Sigmoid colon (tissue), 7 donors: ENCODE data around the gene ZMIZ1. TPM values are rescaled to one million over a fixed set of nuclear protein-coding genes. Genes with fewer than 3 reads are reported as not detected.

Experiments used
- DNase-seq: peaks from one replicate; pipeline ENCODE4 v3.0.0-alpha.2; 2019
- H3K27ac ChIP-seq, 4 donors: fragments of 200-600 bp; sonication (generic); one replicate each; pipeline ENCODE4 v1.5.1; 2016 to 2019; ENCODE audit warnings: mild to moderate bottlenecking in 1 of 4
- H3K27me3 ChIP-seq, 3 donors: fragments of 200-600 bp; sonication (generic); one replicate each; pipeline ENCODE4 v1.5.1; 2019; ENCODE audit warnings: mild to moderate bottlenecking in 1 of 3
- H3K36me3 ChIP-seq, 4 donors: fragments of 200-600 bp; sonication (generic); one replicate each; pipeline ENCODE4 v1.5.1; 2016 to 2019
- H3K4me1 ChIP-seq, 4 donors: fragments of 200-600 bp; sonication (generic); one replicate each; pipeline ENCODE4 v1.5.1; 2017 to 2019
- H3K4me3 ChIP-seq, 4 donors: fragments of 200-600 bp; sonication (generic); one replicate each; pipeline ENCODE4 v1.5.1; 2017 to 2019; ENCODE audit warnings: mild to moderate bottlenecking in 2 of 4, moderate library complexity in 1 of 4
- H3K9me3 ChIP-seq, 4 donors: fragments of 200-600 bp in 3 of 4; sonication (generic) in 3 of 4; one replicate each; pipeline versions ENCODE4 v1.5.1 to v1.6.1; 2013 to 2019
- CTCF ChIP-seq, 4 experiments: fragments of 450-650 bp in 3 of 4; fragments of 200-600 bp in 1 of 4; IDR thresholded peaks; one replicate each; pipeline ENCODE4 v1.5.1; 2016 to 2019; ENCODE audit warnings: antibody characterized with exemption in 4 of 4, mild to moderate bottlenecking in 3 of 4, moderate library complexity in 2 of 4
- EP300 ChIP-seq, 4 donors: sonication (generic); formaldehyde crosslinking; IDR thresholded peaks; one replicate each; pipeline ENCODE4 v1.6.1; 2017; ENCODE audit warnings: antibody characterized with exemption in 4 of 4
- POLR2A ChIP-seq, 2 donors: fragments of 450-650 bp; IDR thresholded peaks; one replicate each; pipeline ENCODE4 v1.6.1; 2016; ENCODE audit warnings: antibody characterized with exemption in 2 of 2, mild to moderate bottlenecking in 2 of 2, moderate library complexity in 2 of 2
- POLR2AphosphoS5 ChIP-seq, 4 donors: sonication (generic); formaldehyde crosslinking; IDR thresholded peaks; one replicate each; pipeline ENCODE4 v1.6.1; 2017; ENCODE audit warnings: antibody characterized with exemption in 4 of 4
- WGBS, 2 donors: extraction: QIAGEN DNeasy Blood & Tissue Kit; methylation state at CpG; one replicate each; pipeline ENCODE4 v1.1.7; 2013; 5-methylcytosine and 5-hydroxymethylcytosine counted together
- intact Hi-C: fragments of 100-400 bp; cut with DNase I; formaldehyde crosslinking; loops from one replicate; pipeline ENCODE4 v1.15.1; 2023
- polyA plus RNA-seq, 3 donors: library from polyadenylated mRNA; stranded (reverse); fragments of 200-250 nt; gene quantifications; one replicate each; pipeline ENCODE4 v1.2.3, GENCODE V29; 2013
- total RNA-seq, 4 donors: library from RNA; depleted of rRNA; stranded (reverse); fragments of >200 nt; gene quantifications; one replicate each; pipeline ENCODE4 v1.1.0, GENCODE V29; 2016
- donor health status: healthy with polysubstance abuse.
- donor health status: Bipolar disorder and iron deficiency.
- donor health status: healthy.

Gene ZMIZ1
- total and polyA plus RNA-seq, 7 donors, result 17.4 to 49.3 (median 31.5) TPM

- H3K27ac ChIP-seq, result peak overlapping the region in 3 of 4 donors; percentile 99 to 100 (median 99)
- peak; percentile 57 for DNase-seq
- intact Hi-C loops, result loop anchor here (5.0 to 10.0 kb wide), 6 partner anchors 111 to 1019 kb away; no protein-coding TSS in a partner anchor
- H3K36me3 ChIP-seq, result no peaks in the 10 kb centered on the region
- H3K4me1 ChIP-seq, result peaks cover 2 to 22% (median 16%) of the 10 kb centered on the region in 4 donors
- TF ChIP-seq CTCF (IDR thresholded peaks at IDR 0.05) (no peak), POLR2A (IDR thresholded peaks at IDR 0.05) (no peak), EP300 (IDR thresholded peaks at IDR 0.05) (no peak), POLR2AphosphoS5 (IDR thresholded peaks at IDR 0.05) (no peak)
- no peaks in the 10 kb centered on the region for H3K9me3 ChIP-seq
- no peaks in the 10 kb centered on the region for H3K27me3 ChIP-seq
- no peak overlapping the region for H3K4me3 ChIP-seq
- 45 to 91% methylated on average over 2 of the region's 2 CpGs for WGBS, 2 donors
Measured at GRCh38 chr10:79065853-79066252, 2.9 kb upstream of the ZMIZ1 start.

- no peaks in the 10 kb centered on the region for H3K36me3 ChIP-seq
- TF ChIP-seq POLR2A (IDR thresholded peaks at IDR 0.05) (no peak), POLR2AphosphoS5 (IDR thresholded peaks at IDR 0.05) (no peak), EP300 (IDR thresholded peaks at IDR 0.05) (no peak), CTCF (IDR thresholded peaks at IDR 0.05) (no peak)
- peaks cover 2 to 26% (median 19%) of the 10 kb centered on the region in 4 donors for H3K4me1 ChIP-seq
- 5 to 10% methylated on average over 37 of the region's 37 CpGs for WGBS, 2 donors
- peak; percentile 71 for DNase-seq
- peak overlapping the region; percentile 41 to 96 (median 84) for H3K4me3 ChIP-seq
- no peaks in the 10 kb centered on the region for H3K9me3 ChIP-seq
- intact Hi-C loops, result loop anchor here (5.0 to 10.0 kb wide), 6 partner anchors 111 to 1019 kb away; no protein-coding TSS in a partner anchor
- H3K27me3 ChIP-seq, result no peaks in the 10 kb centered on the region
- H3K27ac ChIP-seq, result peak overlapping the region; percentile 96 to 100 (median 99)
Measured at GRCh38 chr10:79066411-79067240, 2.1 kb upstream of the ZMIZ1 start.

- peak overlapping the region; percentile 41 to 96 (median 84) for H3K4me3 ChIP-seq
- DNase-seq, result peak; percentile 95
- no peaks in the 10 kb centered on the region for H3K27me3 ChIP-seq
- TF ChIP-seq EP300 (IDR thresholded peaks at IDR 0.05), result peak in 1 of 4 donors; percentile 44
- peak in 1 of 4 experiments; percentile 15 for TF ChIP-seq CTCF (IDR thresholded peaks at IDR 0.05)
- TF ChIP-seq POLR2A (IDR thresholded peaks at IDR 0.05), result no peak
- TF ChIP-seq POLR2AphosphoS5 (IDR thresholded peaks at IDR 0.05), result peak in 3 of 4 donors; percentile 59 to 68 (median 65)
- no peaks in the 10 kb centered on the region for H3K36me3 ChIP-seq
- 1% methylated on average over 81 of the region's 81 CpGs for WGBS, 2 donors
- intact Hi-C loops, result loop anchor here (5.0 to 10.0 kb wide), 6 partner anchors 110 to 1020 kb away; no protein-coding TSS in a partner anchor
- peak overlapping the region; percentile 96 to 100 (median 99) for H3K27ac ChIP-seq
- H3K4me1 ChIP-seq, result peaks cover 2 to 35% (median 28%) of the 10 kb centered on the region in 4 donors
- no peaks in the 10 kb centered on the region for H3K9me3 ChIP-seq
Measured at GRCh38 chr10:79067241-79068202, 1.2 kb upstream of the ZMIZ1 start.

GRCh38 chr10:79068203-79068561 lies 584 bp upstream of the ZMIZ1 start:
- intact Hi-C loops, result loop anchor here (5.0 to 10.0 kb wide), 6 partner anchors 109 to 1021 kb away; no protein-coding TSS in a partner anchor
- 1 to 2% methylated on average over 17 of the region's 17 CpGs for WGBS, 2 donors
- peaks cover 2 to 42% (median 34%) of the 10 kb centered on the region in 4 donors for H3K4me1 ChIP-seq
- TF ChIP-seq POLR2AphosphoS5 (IDR thresholded peaks at IDR 0.05), result no peak
- no peak for TF ChIP-seq EP300 (IDR thresholded peaks at IDR 0.05)
- TF ChIP-seq POLR2A (IDR thresholded peaks at IDR 0.05), result no peak
- no peak for TF ChIP-seq CTCF (IDR thresholded peaks at IDR 0.05)
- H3K27ac ChIP-seq, result peak overlapping the region; percentile 96 to 100 (median 99)
- no peaks in the 10 kb centered on the region for H3K27me3 ChIP-seq
- DNase-seq, result no peak
- peak overlapping the region; percentile 41 to 96 (median 84) for H3K4me3 ChIP-seq
- no peaks in the 10 kb centered on the region for H3K36me3 ChIP-seq
- no peaks in the 10 kb centered on the region for H3K9me3 ChIP-seq
